AG08395 (cell line): Measurements from ENCODE around the gene PLCH1.

Experiments
- DNase-seq: peaks from one replicate; pipeline ENCODE4 v3.0.0; 2012; ENCODE audit warnings: mixed read lengths, low spot score

Gene PLCH1

DNA sequence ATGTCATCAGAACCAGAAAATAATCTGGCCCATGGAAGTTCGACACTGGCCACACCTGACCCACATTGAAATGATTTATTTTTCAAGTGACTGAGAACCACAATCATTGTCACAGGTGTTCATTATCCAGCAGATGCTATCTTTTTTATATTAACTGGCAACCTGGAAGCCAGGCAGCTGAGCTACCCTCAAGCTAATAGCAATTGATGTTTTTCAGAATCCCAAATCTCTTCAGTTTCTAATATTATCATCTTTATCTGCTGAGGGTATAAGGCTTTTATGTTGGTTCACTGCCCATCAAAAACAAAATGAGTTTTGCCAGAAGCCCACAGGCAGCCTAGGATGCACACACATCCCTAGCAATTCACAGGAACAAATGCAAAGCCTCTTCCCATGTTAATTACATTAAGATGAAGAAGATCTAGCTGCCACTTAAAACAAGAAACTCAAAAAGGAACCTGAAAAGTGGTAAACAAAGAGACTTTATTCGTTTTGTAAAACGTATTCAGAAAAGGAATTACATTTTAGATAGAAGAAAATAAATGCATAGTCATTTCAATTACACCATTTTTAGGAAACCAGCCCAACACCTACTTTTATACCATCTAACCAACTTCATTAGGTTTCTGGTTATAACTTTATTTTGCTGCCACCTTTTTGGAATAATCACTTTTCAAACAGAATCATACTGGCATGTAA is 410.5 kb downstream of the PLCH1 start:
- DNase-seq, result no peak

DNA sequence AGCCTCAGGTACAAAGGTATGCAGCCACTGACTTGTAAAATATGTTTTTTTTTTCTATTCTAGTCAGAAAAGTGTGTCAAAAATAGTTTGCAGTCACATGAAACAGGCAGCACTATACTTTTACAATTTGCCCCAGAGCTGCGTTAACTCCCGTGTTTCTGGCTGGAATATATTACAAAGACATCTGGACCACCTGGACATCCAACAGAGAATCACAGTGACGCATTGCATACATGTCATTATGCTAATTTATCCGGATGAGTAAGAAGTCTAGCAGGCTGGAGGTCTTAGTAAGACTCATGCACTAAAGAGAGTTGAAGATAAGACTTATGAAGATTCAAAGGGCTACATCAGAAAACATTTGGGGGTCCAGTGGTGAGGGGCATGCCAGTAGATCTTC is 412.2 kb downstream of the PLCH1 start:
- no peak for DNase-seq

- DNase-seq, result no peak
Observed at GRCh38 chr3:155331078-155331477, 413.8 kb downstream of the PLCH1 start.

DNA sequence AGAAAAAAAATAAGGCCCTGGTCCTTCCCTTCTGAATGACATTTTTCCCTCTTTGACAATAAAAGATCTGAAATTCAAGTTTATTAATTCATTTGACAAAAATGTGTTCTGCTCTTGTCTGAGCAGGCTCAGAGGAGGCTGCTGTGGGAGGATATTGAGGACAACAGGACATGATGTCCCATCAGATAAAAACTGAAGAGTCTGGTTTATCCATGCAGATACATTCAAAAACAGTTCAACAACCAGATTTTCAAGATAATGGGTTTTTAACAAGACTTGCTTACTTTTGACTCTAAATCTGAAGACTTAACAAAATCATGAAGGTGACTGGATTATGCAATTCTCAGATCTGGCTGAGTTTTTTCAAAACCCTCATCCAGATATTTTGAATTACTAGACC is 414.5 kb downstream of the PLCH1 start:
- no peak for DNase-seq

GRCh38 chr3:155329513-155330048 is 415.3 kb downstream of the PLCH1 start:
- no peak for DNase-seq

DNA sequence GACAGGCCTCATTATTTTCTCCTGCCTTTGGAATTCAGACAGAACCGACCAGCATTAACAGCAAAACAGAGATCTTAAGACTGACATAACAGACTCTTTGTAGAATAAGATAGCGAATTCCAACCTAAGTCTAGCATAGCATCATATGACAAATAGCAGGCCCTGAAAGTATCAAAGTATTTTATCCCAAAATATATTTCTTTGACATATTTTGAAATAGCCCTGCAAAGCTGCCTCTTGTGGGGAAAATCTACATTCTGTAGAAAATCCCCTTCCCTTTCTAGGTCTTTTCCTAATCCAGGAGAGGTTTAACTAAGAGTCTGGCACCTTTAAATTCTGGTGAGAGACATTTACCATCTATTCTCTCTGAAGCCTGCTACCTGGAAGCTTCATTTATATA is 417.0 kb downstream of the PLCH1 start:
- DNase-seq, result no peak

DNA sequence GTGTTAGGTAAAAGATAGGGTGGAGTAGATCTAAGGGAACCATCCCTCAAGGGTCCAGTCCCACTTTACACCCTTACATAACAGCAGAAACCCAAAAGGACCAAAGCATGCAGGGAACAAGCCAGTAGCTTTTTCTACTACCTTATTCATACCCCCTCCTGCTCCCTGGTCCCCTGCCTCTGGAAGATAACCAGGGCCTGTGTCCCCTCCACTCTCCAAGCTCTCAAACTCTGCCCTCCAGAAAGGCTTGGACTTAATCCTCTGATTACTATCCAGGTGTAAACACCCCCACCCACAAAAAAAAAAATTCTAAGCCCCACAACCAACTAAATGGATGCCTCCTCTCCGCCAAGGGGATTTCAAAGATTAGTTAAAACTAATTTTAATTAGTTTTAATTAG is 417.4 kb downstream of the PLCH1 start:
- no peak for DNase-seq

GRCh38 chr3:155326901-155327300 is 418.0 kb downstream of the PLCH1 start:
- DNase-seq, result no peak

GRCh38 chr3:155326244-155326643 is 418.6 kb downstream of the PLCH1 start:
- DNase-seq, result no peak
